Esophagus (tissue), 2 donors: ENCODE data around the gene RNF217. TPM values are rescaled to one million over a fixed set of nuclear protein-coding genes. Genes with fewer than 3 reads are reported as not detected.
"Not testable (repeated sequence)": the region's sequence is repeated elsewhere in the genome, so short reads cannot be mapped to it uniquely, and the experiment has no call there.

ENCODE experiments used
- H3K27ac ChIP-seq, 2 donors: one replicate each; pipeline ENCODE4 v1.5.1; 2013; ENCODE audit warnings: low read depth in 2 of 2, mild to moderate bottlenecking in 2 of 2, inconsistent platforms in 1 of 2, low read length in 1 of 2, moderate library complexity in 1 of 2
- H3K27me3 ChIP-seq, 2 donors: one replicate each; pipeline ENCODE4 v1.6.1; 2013; ENCODE audit warnings: low read length in 2 of 2, control low read depth in 1 of 2, mild to moderate bottlenecking in 1 of 2; ENCODE audit not compliant: insufficient read depth in 2 of 2, control insufficient read depth in 1 of 2
- H3K36me3 ChIP-seq, 2 donors: one replicate each; pipeline ENCODE4 v1.6.1; 2013; ENCODE audit warnings: low read length in 1 of 2; ENCODE audit not compliant: control insufficient read depth in 2 of 2, insufficient read depth in 2 of 2
- H3K4me1 ChIP-seq, 2 donors: one replicate each; pipeline ENCODE4 v1.6.1; 2013; ENCODE audit warnings: low read length in 1 of 2; ENCODE audit not compliant: control insufficient read depth in 2 of 2, insufficient read depth in 2 of 2
- H3K4me3 ChIP-seq, 2 donors: one replicate each; pipeline ENCODE4 v1.5.1; 2013; ENCODE audit warnings: low read length in 2 of 2, mild to moderate bottlenecking in 2 of 2, low read depth in 1 of 2, moderate library complexity in 1 of 2
- H3K9me3 ChIP-seq, 2 donors: one replicate each; pipeline ENCODE4 v1.6.1; 2013; ENCODE audit warnings: mild to moderate bottlenecking in 2 of 2, low read depth in 1 of 2, low read length in 1 of 2, moderate library complexity in 1 of 2; ENCODE audit not compliant: control insufficient read depth in 2 of 2, insufficient read depth in 1 of 2
- whole genome bisulfite sequencing, 2 donors: extraction: QIAGEN DNeasy Blood & Tissue Kit; methylation state at CpG; one replicate each; pipeline ENCODE4 v1.1.7; 2013; 5-methylcytosine and 5-hydroxymethylcytosine counted together
- polyA plus RNA-seq, 2 donors: library from polyadenylated mRNA; stranded (reverse); fragments of 200-250 nt; gene quantifications; one replicate each; pipeline ENCODE4 v1.2.3, GENCODE V29; 2013
- donor health status: healthy with polysubstance abuse.
- donor health status: Bipolar disorder and iron deficiency.

RNF217 gene
- polyA plus RNA-seq, 2 donors: 3.4 to 6.5 TPM

DNA sequence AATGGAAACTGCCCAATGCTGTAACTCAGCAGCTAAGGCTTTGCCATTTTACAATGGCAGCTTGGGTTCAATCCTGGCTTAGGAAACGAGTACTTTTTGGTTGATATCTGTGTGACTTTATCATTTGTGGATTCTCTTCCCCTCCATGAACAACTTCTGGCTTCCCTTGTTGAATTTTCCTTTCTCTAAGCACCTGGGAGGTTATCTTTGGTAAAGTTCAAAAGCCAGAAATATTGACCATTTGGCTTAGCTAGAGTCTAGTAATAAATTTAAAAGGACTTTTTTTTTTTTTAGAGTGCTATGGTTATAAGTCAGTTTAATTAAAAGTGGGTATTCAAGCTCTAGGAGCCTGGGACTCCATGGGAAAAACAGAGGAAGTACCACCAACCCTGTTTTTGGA is 159.7 kb downstream of the RNF217 start:
- H3K27ac ChIP-seq: no peak overlapping the region
- no peaks in the 10 kb centered on the region for H3K36me3 ChIP-seq
- no peak overlapping the region for H3K4me3 ChIP-seq
- H3K4me1 ChIP-seq: peaks cover 0 to 8% of the 10 kb centered on the region in 2 donors
- no peaks in the 10 kb centered on the region for H3K27me3 ChIP-seq
- WGBS, 2 donors: 81 to 85% methylated on average over 1 of the region's 1 CpG
- H3K9me3 ChIP-seq: no peaks in the 10 kb centered on the region

DNA sequence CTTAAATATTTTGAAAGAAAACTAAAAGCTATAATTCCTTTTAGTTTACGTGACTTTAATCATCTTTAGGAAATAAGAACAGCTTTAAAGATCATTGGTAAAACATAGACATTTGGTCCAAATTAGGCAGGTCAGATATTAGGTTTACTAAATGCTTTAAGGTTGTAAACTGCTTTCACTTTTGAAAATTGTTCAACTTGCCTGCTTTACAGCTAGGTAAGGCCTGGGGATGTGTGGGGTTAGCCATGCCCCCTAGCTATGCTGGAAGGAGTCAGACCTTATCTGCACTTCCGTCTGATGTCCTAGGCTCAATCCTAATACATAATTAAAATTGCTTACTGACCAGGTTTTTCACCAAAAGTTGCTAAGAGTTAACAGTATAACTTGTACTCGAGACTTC is 160.8 kb downstream of the RNF217 start:
- WGBS, 2 donors: 82 to 90% methylated on average over 3 of the region's 3 CpGs
- H3K9me3 ChIP-seq: no peaks in the 10 kb centered on the region
- peaks cover 0 to 8% of the 10 kb centered on the region in 2 donors for H3K4me1 ChIP-seq
- H3K36me3 ChIP-seq: no peaks in the 10 kb centered on the region
- H3K27me3 ChIP-seq: no peaks in the 10 kb centered on the region
- H3K27ac ChIP-seq: no peak overlapping the region
- H3K4me3 ChIP-seq: no peak overlapping the region

DNA sequence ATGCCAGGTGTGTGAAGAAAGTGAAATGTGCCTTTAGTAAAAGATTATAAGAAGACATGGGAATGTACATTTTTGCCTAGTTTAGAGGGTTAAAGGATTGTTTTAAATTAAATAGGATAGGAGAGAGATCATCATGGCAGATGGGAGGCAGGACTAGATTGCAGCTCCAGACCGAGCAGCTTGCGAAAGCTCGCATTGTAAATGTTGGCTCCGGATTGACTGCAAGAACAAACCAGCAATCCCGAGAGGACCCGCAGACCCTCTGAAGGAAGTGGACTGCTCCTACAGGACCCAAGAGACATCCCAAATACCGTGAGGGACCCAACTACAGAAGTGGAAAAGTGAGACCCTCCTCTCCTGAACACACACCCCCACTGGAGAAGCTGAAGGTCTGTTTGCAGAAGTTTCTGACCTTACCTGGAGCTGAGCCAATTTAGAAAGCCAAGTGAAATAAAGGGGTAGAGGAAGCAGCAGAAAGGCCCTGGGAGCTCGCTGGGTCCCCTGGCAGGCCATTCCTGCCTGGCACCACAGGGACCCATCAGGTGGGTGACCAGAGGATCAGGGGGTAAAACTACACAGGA is 161.3 kb downstream of the RNF217 start:
- Histone ChIP-seq H3K27ac (peak overlapping the region; percentile 4 to 52), H3K4me3 (no peak overlapping the region), H3K27me3 (no peaks in the 10 kb centered on the region), H3K36me3 (no peaks in the 10 kb centered on the region), H3K4me1 (peaks cover 0 to 8% of the 10 kb centered on the region in 2 donors), H3K9me3 (no peaks in the 10 kb centered on the region)
- 72 to 82% methylated on average over 8 of the region's 8 CpGs for whole genome bisulfite sequencing, 2 donors

DNA sequence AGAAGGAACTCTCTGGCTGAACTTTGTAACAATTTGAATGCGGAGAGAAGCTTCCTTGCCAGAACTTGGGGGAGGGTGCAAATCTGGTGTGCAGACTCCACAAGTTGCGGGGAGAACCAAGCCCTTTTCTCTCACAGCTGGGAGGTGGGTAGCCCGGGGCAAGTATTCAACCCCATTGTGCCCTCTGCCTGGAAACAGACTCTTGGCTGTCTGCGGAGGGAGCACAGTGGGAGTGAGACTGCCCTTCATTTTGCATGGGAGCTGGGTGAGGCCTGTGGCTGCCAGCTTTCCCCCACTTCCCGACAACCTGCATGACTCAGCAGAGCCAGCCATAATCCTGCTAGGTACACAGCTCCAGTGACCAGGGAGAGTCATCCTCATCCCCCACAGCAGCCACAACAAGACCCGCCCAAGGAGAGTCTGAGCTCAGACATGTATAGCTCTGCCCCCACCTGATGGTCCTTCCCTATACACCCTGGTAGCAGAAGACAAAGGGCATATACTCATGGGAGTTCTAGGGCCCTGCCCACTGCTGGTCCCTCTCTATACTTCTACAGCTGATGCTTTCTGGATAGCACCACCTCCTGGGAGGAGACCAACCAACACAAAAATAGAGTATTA is 161.9 kb downstream of the RNF217 start:
- no peaks in the 10 kb centered on the region for H3K27me3 ChIP-seq
- WGBS, 2 donors: 53 to 72% methylated on average over 6 of the region's 6 CpGs
- peak overlapping the region in 1 of 2 donors; percentile 4 for H3K27ac ChIP-seq
- H3K4me1 ChIP-seq: peaks cover 0 to 8% of the 10 kb centered on the region in 2 donors
- no peaks in the 10 kb centered on the region for H3K36me3 ChIP-seq
- no peaks in the 10 kb centered on the region for H3K9me3 ChIP-seq
- H3K4me3 ChIP-seq: no peak overlapping the region

- H3K4me1 ChIP-seq, H3K27ac ChIP-seq, H3K9me3 ChIP-seq, H3K4me3 ChIP-seq, H3K36me3 ChIP-seq, H3K27me3 ChIP-seq: not testable (repeated sequence)
- 98% methylated on average over 23 of the region's 23 CpGs for WGBS, 2 donors
Observed at GRCh38 chr6:125125856-125126255, 163.6 kb downstream of the RNF217 start.

GRCh38 chr6:125129354-125129753 is 167.1 kb downstream of the RNF217 start:
- Histone ChIP-seq H3K27me3 (no peaks in the 10 kb centered on the region), H3K4me1 (peaks cover 0 to 1% of the 10 kb centered on the region in 2 donors), H3K27ac (no peak overlapping the region), H3K4me3 (no peak overlapping the region), H3K36me3 (no peaks in the 10 kb centered on the region), H3K9me3 (no peaks in the 10 kb centered on the region)
- 73 to 75% methylated on average over 4 of the region's 4 CpGs for WGBS, 2 donors

DNA sequence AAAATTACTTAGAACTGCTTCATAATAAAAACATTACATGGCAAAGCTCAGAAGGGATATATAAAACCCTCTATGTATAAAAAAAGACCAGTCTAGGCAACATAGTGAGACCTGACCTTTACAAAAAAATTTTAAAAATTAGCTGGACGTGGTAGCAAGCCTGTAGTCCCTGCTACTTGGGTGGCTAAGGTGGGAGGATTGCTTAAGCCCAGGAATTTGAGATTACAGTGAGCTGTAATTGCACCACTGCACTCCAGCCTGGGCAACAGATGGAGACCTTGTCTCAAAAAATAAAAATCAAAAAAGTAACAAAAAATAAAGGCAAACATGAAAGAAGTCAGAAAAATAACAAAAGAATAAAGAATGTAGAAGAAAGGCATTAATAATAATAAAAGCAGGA is 169.8 kb downstream of the RNF217 start:
- Histone ChIP-seq H3K36me3 (no peaks in the 10 kb centered on the region), H3K9me3 (no peaks in the 10 kb centered on the region), H3K27me3 (no peaks in the 10 kb centered on the region), H3K4me3 (no peak overlapping the region), H3K4me1 (no peaks in the 10 kb centered on the region), H3K27ac (no peak overlapping the region)
- 72 to 77% methylated on average over 1 of the region's 1 CpG for WGBS, 2 donors

- Histone ChIP-seq H3K27me3 (no peaks in the 10 kb centered on the region), H3K9me3 (no peaks in the 10 kb centered on the region), H3K4me1 (no peaks in the 10 kb centered on the region), H3K27ac (no peak overlapping the region), H3K36me3 (no peaks in the 10 kb centered on the region), H3K4me3 (no peak overlapping the region)
- 82 to 86% methylated on average over 3 of the region's 3 CpGs for WGBS, 2 donors
Observed at GRCh38 chr6:125136378-125136777, 174.1 kb downstream of the RNF217 start.

DNA sequence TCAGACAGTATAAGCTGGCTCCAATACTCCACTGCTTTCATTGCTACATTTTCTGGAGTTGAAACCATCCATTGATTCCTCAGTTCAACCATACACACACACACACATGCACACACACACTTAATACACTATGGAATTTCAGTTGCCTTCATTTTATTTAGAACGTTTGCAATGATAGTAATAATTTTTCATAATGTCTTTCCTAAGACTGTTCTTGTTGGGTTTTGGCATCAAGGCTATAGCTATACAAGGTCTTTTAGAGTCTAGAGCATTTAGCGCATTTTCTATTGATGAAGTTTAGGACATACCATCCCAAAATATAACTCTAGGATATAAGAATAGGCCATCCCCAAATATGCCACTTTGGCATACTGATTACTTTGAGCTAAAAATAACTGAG is 175.8 kb downstream of the RNF217 start:
- no peak overlapping the region for H3K27ac ChIP-seq
- no peaks in the 10 kb centered on the region for H3K9me3 ChIP-seq
- no peaks in the 10 kb centered on the region for H3K36me3 ChIP-seq
- 79 to 81% methylated on average over 2 of the region's 2 CpGs for WGBS, 2 donors
- H3K27me3 ChIP-seq: no peaks in the 10 kb centered on the region
- no peaks in the 10 kb centered on the region for H3K4me1 ChIP-seq
- H3K4me3 ChIP-seq: no peak overlapping the region

GRCh38 chr6:125140808-125141207 is 178.6 kb downstream of the RNF217 start:
- no peaks in the 10 kb centered on the region for H3K36me3 ChIP-seq
- no peak overlapping the region for H3K27ac ChIP-seq
- H3K9me3 ChIP-seq: no peaks in the 10 kb centered on the region
- H3K27me3 ChIP-seq: no peaks in the 10 kb centered on the region
- no peaks in the 10 kb centered on the region for H3K4me1 ChIP-seq
- H3K4me3 ChIP-seq: no peak overlapping the region
